HepG2 (cell line): ENCODE measurements around the gene BCAS3. TPM values are rescaled to one million over a fixed set of nuclear protein-coding genes. Genes with fewer than 3 reads are reported as not detected.

ENCODE experiments used
- CEBPG ChIP-seq: IDR thresholded peaks from 2 replicates; pipeline ENCODE4 v1.6.1; 2016
- EP300 ChIP-seq, 3 experiments: sonication (generic) in 1 of 3; formaldehyde crosslinking in 1 of 3; IDR thresholded peaks; 2 replicates each; pipeline versions ENCODE4 v1.5.1 to v1.6.1; 2011 to 2020; ENCODE audit warnings: low read depth in 2 of 3, low read length in 2 of 3, borderline replicate concordance in 1 of 3, improper control_type of control experiment in 1 of 3, mild to moderate bottlenecking in 1 of 3, missing genetic modification reagents in 1 of 3, moderate library complexity in 1 of 3
- KMT2A ChIP-seq: sonication (generic); formaldehyde crosslinking; IDR thresholded peaks from 2 replicates; pipeline ENCODE4 v1.4.0; 2020; ENCODE audit warnings: missing genetic modification reagents
- MIER3 ChIP-seq: IDR thresholded peaks from 2 replicates; pipeline ENCODE4 v1.6.1; 2016; ENCODE audit warnings: missing compliant biosample characterization, borderline replicate concordance
- ZNF44 ChIP-seq: sonication (generic); formaldehyde crosslinking; IDR thresholded peaks from 2 replicates; pipeline ENCODE4 v1.5.1; 2020; ENCODE audit warnings: mild to moderate bottlenecking, missing genetic modification reagents
- ZNF572 ChIP-seq: sonication (generic); formaldehyde crosslinking; IDR thresholded peaks from 2 replicates; pipeline ENCODE4 v1.5.1; 2020; ENCODE audit warnings: mild to moderate bottlenecking, missing genetic modification reagents
- polyA plus RNA-seq, 8 experiments: library from polyadenylated mRNA; depleted of rRNA in 3 of 8; stranded (reverse) in 7 of 8; unstranded in 1 of 8; fragments of >200 nt; fragmentation: Illumina TruSeq in 4 of 8; extraction: Trizol in 4 of 8; gene quantifications; 2 replicates each; pipeline versions ENCODE4 v1.2.1 to v1.2.3, GENCODE V29; 2011 to 2016; ENCODE audit warnings: low read depth in 4 of 8, missing spikeins in 1 of 8, mixed read lengths in 1 of 8; ENCODE audit not compliant: insufficient read depth in 1 of 8
- total RNA-seq, 5 experiments: library from RNA; depleted of rRNA; stranded (reverse); fragments of >200 nt; fragmentation: Illumina TruSeq; extraction: Trizol; gene quantifications; 2 replicates each; pipeline ENCODE4 v1.2.3, GENCODE V29; 2016; ENCODE audit warnings: low read depth in 1 of 5
- TF ChIP-seq, protein P1 (sequence below): sonication (generic); formaldehyde crosslinking; IDR thresholded peaks from one replicate; pipeline ENCODE4 v1.5.1; 2020; ENCODE audit warnings: mild to moderate bottlenecking, missing genetic modification reagents; ENCODE audit errors: not compliant biosample characterization
- TF ChIP-seq, protein P2 (sequence below), 2 experiments: fragments of 450-650 bp in 1 of 2; sonication (generic) in 1 of 2; formaldehyde crosslinking in 1 of 2; IDR thresholded peaks; 2 replicates each; pipeline versions ENCODE4 v1.6.1 to v1.8.0; 2016 to 2022; ENCODE audit warnings: antibody characterized with exemption in 1 of 2, mild to moderate bottlenecking in 1 of 2, missing genetic modification reagents in 1 of 2
- TF ChIP-seq, protein P3 (sequence below): sonication (generic); formaldehyde crosslinking; IDR thresholded peaks from 2 replicates; pipeline ENCODE4 v1.4.0; 2020; ENCODE audit warnings: mild to moderate bottlenecking, missing genetic modification reagents

Gene BCAS3
- total and polyA plus RNA-seq, 2 of the 13 experiments (the other 11 are each of a cell fraction or from before 2014, with no cell fraction given) = 10.7 to 11.2 TPM

DNA sequence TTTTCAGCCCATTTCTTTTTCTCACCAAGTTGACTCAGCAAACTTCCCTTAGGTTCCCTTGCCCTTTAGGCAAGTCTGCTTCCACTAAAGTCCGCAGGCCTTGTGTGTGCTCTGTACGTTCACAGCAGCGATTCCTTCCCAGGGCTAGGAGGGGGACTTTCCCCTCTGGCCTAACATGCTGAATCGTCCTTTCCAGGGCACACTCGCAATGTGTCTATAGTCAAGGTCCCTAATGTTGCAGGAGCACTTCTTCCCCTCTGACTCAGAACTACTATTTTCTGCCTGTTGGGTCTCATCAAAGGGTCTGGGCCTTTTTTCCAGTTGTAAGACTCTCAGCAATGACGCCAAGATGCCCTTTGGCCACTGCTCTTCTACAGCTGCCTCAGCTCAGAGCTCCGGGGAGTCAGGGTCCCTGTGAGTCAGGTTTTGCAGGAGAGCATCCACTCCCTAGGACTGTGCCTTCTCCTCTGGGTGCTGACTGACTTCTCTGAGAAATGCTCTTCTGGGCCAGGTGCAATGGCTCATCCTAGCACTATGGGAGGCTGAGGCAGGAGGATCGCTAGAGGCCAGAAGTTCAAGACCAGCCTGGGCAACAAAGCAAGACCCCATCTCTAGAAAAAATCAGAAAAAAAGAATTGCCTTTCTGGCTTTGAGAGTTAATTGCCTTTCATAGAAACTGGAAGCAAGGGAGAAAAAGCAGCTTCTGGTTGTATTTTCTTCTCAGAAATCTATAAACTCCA, 657.6 kb downstream of the BCAS3 start (continued):
- TF ChIP-seq EP300 (IDR thresholded peaks at IDR 0.05; ENCODE audit: low read depth in 2 of 2, low read length in 2 of 2) = no peak
- peak; percentile 67; the same call in 1 of the 2 replicates for TF ChIP-seq EP300 (CRISPR knock-in tag; IDR thresholded peaks at IDR 0.05; ENCODE audit: borderline replicate concordance)
- TF ChIP-seq, protein P1, sequence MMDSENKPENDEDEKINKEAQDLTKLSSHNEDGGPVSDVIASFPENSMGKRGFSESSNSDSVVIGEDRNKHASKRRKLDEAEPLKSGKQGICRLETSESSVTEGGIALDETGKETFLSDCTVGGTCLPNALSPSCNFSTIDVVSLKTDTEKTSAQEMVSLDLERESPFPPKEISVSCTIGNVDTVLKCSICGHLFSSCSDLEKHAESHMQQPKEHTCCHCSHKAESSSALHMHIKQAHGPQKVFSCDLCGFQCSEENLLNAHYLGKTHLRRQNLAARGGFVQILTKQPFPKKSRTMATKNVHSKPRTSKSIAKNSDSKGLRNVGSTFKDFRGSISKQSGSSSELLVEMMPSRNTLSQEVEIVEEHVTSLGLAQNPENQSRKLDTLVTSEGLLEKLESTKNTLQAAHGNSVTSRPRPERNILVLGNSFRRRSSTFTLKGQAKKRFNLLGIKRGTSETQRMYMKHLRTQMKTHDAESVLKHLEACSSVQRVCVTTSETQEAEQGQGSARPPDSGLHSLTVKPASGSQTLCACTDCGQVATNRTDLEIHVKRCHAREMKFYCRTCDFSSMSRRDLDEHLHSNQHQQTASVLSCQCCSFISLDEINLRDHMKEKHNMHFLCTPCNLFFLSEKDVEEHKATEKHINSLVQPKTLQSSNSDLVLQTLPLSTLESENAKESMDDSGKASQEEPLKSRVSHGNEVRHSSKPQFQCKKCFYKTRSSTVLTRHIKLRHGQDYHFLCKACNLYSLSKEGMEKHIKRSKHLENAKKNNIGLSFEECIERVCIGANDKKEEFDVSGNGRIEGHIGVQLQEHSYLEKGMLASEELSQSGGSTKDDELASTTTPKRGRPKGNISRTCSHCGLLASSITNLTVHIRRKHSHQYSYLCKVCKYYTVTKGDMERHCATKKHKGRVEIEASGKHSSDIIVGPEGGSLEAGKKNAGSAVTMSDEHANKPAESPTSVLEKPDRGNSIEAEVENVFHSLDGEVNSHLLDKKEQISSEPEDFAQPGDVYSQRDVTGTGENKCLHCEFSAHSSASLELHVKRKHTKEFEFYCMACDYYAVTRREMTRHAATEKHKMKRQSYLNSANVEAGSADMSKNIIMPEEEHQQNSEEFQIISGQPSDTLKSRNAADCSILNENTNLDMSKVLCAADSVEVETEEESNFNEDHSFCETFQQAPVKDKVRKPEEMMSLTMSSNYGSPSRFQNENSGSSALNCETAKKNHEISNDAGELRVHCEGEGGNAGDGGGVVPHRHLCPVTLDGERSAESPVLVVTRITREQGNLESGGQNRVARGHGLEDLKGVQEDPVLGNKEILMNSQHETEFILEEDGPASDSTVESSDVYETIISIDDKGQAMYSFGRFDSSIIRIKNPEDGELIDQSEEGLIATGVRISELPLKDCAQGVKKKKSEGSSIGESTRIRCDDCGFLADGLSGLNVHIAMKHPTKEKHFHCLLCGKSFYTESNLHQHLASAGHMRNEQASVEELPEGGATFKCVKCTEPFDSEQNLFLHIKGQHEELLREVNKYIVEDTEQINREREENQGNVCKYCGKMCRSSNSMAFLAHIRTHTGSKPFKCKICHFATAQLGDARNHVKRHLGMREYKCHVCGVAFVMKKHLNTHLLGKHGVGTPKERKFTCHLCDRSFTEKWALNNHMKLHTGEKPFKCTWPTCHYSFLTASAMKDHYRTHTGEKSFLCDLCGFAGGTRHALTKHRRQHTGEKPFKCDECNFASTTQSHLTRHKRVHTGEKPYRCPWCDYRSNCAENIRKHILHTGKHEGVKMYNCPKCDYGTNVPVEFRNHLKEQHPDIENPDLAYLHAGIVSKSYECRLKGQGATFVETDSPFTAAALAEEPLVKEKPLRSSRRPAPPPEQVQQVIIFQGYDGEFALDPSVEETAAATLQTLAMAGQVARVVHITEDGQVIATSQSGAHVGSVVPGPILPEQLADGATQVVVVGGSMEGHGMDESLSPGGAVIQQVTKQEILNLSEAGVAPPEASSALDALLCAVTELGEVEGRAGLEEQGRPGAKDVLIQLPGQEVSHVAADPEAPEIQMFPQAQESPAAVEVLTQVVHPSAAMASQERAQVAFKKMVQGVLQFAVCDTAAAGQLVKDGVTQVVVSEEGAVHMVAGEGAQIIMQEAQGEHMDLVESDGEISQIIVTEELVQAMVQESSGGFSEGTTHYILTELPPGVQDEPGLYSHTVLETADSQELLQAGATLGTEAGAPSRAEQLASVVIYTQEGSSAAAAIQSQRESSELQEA (CRISPR knock-in tag) = no peak
- 0 out of 2 replicates have a peak, but pooled peaks have one; percentile 26 for TF ChIP-seq KMT2A
- peak; percentile 2; the same call in 1 of the 2 replicates for TF ChIP-seq ZNF44 (CRISPR knock-in tag)
- TF ChIP-seq MIER3 = peak; percentile 29; the same call in 1 of the 2 replicates
- 0 out of 2 replicates have a peak, but pooled peaks have one; percentile 8 for TF ChIP-seq ZNF572 (CRISPR knock-in tag)
- TF ChIP-seq, protein P2, sequence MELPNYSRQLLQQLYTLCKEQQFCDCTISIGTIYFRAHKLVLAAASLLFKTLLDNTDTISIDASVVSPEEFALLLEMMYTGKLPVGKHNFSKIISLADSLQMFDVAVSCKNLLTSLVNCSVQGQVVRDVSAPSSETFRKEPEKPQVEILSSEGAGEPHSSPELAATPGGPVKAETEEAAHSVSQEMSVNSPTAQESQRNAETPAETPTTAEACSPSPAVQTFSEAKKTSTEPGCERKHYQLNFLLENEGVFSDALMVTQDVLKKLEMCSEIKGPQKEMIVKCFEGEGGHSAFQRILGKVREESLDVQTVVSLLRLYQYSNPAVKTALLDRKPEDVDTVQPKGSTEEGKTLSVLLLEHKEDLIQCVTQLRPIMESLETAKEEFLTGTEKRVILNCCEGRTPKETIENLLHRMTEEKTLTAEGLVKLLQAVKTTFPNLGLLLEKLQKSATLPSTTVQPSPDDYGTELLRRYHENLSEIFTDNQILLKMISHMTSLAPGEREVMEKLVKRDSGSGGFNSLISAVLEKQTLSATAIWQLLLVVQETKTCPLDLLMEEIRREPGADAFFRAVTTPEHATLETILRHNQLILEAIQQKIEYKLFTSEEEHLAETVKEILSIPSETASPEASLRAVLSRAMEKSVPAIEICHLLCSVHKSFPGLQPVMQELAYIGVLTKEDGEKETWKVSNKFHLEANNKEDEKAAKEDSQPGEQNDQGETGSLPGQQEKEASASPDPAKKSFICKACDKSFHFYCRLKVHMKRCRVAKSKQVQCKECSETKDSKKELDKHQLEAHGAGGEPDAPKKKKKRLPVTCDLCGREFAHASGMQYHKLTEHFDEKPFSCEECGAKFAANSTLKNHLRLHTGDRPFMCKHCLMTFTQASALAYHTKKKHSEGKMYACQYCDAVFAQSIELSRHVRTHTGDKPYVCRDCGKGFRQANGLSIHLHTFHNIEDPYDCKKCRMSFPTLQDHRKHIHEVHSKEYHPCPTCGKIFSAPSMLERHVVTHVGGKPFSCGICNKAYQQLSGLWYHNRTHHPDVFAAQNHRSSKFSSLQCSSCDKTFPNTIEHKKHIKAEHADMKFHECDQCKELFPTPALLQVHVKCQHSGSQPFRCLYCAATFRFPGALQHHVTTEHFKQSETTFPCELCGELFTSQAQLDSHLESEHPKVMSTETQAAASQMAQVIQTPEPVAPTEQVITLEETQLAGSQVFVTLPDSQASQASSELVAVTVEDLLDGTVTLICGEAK (IDR thresholded peaks at IDR 0.05) = no peak
- TF ChIP-seq, protein P2 (CRISPR knock-in tag; IDR thresholded peaks at IDR 0.05) = 0 out of 2 replicates have a peak, but pooled peaks have one; percentile 55
- TF ChIP-seq CEBPG = peak; percentile 41; the same call in 1 of the 2 replicates
- TF ChIP-seq, protein P3, sequence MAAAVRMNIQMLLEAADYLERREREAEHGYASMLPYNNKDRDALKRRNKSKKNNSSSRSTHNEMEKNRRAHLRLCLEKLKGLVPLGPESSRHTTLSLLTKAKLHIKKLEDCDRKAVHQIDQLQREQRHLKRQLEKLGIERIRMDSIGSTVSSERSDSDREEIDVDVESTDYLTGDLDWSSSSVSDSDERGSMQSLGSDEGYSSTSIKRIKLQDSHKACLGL = 0 out of 2 replicates have a peak, but pooled peaks have one; percentile 29
